ENCODE results near the gene TACO1.
A peak's percentile ranks its signal among the peaks of the same experiment; 100 is the strongest.

The TACO1 gene

GRCh38 chr17:63609816-63610573, 9.3 kb downstream of the TACO1 start:
- TF ChIP-seq MYC (IDR thresholded peaks at IDR 0.05; ENCODE audit: low read depth, low read length) (no peak), POLR2A (IDR thresholded peaks at IDR 0.05; ENCODE audit: extremely low read depth, insufficient read length) (no peak)
- TF ChIP-seq, protein P1, sequence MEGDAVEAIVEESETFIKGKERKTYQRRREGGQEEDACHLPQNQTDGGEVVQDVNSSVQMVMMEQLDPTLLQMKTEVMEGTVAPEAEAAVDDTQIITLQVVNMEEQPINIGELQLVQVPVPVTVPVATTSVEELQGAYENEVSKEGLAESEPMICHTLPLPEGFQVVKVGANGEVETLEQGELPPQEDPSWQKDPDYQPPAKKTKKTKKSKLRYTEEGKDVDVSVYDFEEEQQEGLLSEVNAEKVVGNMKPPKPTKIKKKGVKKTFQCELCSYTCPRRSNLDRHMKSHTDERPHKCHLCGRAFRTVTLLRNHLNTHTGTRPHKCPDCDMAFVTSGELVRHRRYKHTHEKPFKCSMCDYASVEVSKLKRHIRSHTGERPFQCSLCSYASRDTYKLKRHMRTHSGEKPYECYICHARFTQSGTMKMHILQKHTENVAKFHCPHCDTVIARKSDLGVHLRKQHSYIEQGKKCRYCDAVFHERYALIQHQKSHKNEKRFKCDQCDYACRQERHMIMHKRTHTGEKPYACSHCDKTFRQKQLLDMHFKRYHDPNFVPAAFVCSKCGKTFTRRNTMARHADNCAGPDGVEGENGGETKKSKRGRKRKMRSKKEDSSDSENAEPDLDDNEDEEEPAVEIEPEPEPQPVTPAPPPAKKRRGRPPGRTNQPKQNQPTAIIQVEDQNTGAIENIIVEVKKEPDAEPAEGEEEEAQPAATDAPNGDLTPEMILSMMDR (IDR thresholded peaks at IDR 0.05; ENCODE audit: low read depth, low read length) = no peak
- TF ChIP-seq, protein P2, sequence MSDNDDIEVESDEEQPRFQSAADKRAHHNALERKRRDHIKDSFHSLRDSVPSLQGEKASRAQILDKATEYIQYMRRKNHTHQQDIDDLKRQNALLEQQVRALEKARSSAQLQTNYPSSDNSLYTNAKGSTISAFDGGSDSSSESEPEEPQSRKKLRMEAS (IDR thresholded peaks at IDR 0.05; ENCODE audit: low read depth, low read length) = no peak
- no peak for DNase-seq (ENCODE audit: low read depth)
- no peak overlapping the region for H3K4me3 ChIP-seq (ENCODE audit: low read depth, low read length)

- H3K4me3 ChIP-seq (ENCODE audit: low read depth, low read length) = no peak overlapping the region
- TF ChIP-seq, protein P2 (IDR thresholded peaks at IDR 0.05; ENCODE audit: low read depth, low read length) = no peak
- TF ChIP-seq, protein P1 (IDR thresholded peaks at IDR 0.05; ENCODE audit: low read depth, low read length) = no peak
- no peak for TF ChIP-seq MYC (IDR thresholded peaks at IDR 0.05; ENCODE audit: low read depth, low read length)
- TF ChIP-seq POLR2A (IDR thresholded peaks at IDR 0.05; ENCODE audit: extremely low read depth, insufficient read length) = no peak
- no peak for DNase-seq (ENCODE audit: low read depth)
Observed at GRCh38 chr17:63610854-63611253, 10.2 kb downstream of the TACO1 start.

DNA sequence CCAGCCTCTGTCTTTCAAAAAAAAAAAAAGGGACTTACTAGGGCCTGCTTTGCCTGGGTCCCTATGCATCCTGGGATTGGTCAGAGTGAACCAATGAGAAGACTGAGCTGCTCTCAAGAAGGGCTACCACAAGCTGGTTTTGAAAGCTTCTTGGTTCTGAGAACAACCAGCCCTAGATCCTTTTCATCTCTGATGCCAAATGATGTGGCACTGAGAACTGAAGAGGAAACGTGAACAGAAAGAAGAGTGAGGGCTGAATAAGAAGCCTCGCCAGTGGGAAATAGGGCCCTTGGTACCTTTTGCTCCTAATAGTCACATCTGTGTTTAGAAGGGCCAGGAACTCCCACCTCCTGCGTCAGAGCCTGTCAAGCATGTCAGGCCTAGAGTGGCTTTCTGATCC, 10.7 kb downstream of the TACO1 start:
- DNase-seq (ENCODE audit: low read depth) = no peak
- no peak overlapping the region for H3K4me3 ChIP-seq (ENCODE audit: low read depth, low read length)
- TF ChIP-seq, protein P1 (IDR thresholded peaks at IDR 0.05; ENCODE audit: low read depth, low read length) = no peak
- TF ChIP-seq, protein P2 (IDR thresholded peaks at IDR 0.05; ENCODE audit: low read depth, low read length) = no peak
- TF ChIP-seq MYC (IDR thresholded peaks at IDR 0.05; ENCODE audit: low read depth, low read length) = no peak
- no peak for TF ChIP-seq POLR2A (IDR thresholded peaks at IDR 0.05; ENCODE audit: extremely low read depth, insufficient read length)

GRCh38 chr17:63613663-63614062, 13.0 kb downstream of the TACO1 start:
- TF ChIP-seq, protein P1 (IDR thresholded peaks at IDR 0.05; ENCODE audit: low read depth, low read length) = no peak
- TF ChIP-seq POLR2A (IDR thresholded peaks at IDR 0.05; ENCODE audit: extremely low read depth, insufficient read length) (no peak), MYC (IDR thresholded peaks at IDR 0.05; ENCODE audit: low read depth, low read length) (no peak)
- TF ChIP-seq, protein P2 (IDR thresholded peaks at IDR 0.05; ENCODE audit: low read depth, low read length) = no peak
- DNase-seq (ENCODE audit: low read depth) = no peak
- H3K4me3 ChIP-seq (ENCODE audit: low read depth, low read length) = no peak overlapping the region

DNA sequence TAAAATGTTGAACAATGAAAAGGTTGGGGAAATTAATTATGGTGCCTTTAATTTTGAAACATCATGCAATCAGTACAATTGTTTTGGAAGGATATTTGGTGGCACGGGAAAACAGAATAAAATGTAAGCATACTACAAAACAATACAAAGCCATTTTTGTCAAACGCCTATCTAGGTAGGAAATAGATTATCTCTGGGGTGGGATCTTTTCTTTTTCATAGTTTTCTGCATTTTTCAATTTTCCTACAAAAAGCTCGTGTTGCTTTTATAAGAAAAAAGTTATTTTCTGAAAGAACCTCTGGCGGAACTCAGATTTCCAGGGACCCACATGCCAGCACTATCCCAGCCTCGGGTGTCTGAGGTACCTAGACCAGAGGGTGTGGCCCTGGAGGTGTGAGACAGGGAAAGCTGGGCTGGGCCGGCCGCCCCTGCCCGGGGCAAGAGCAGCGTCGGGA, 20.6 kb downstream of the TACO1 start:
- TF ChIP-seq, protein P1 (IDR thresholded peaks at IDR 0.05; ENCODE audit: low read depth, low read length) = no peak
- TF ChIP-seq POLR2A (IDR thresholded peaks at IDR 0.05; ENCODE audit: extremely low read depth, insufficient read length) = no peak
- TF ChIP-seq, protein P2 (IDR thresholded peaks at IDR 0.05; ENCODE audit: low read depth, low read length) = no peak
- TF ChIP-seq MYC (IDR thresholded peaks at IDR 0.05; ENCODE audit: low read depth, low read length) = no peak
- H3K4me3 ChIP-seq (ENCODE audit: low read depth, low read length) = peak overlapping the region; percentile 52
- no peak for DNase-seq (ENCODE audit: low read depth)
